COR-L47 (cell line): ENCODE data around the gene ACSL6.

Experiments
- DNase-seq: peaks from one replicate; lab custom pipeline; 2025; lab: John Stamatoyannopoulos, UW

ACSL6 gene, protein sequence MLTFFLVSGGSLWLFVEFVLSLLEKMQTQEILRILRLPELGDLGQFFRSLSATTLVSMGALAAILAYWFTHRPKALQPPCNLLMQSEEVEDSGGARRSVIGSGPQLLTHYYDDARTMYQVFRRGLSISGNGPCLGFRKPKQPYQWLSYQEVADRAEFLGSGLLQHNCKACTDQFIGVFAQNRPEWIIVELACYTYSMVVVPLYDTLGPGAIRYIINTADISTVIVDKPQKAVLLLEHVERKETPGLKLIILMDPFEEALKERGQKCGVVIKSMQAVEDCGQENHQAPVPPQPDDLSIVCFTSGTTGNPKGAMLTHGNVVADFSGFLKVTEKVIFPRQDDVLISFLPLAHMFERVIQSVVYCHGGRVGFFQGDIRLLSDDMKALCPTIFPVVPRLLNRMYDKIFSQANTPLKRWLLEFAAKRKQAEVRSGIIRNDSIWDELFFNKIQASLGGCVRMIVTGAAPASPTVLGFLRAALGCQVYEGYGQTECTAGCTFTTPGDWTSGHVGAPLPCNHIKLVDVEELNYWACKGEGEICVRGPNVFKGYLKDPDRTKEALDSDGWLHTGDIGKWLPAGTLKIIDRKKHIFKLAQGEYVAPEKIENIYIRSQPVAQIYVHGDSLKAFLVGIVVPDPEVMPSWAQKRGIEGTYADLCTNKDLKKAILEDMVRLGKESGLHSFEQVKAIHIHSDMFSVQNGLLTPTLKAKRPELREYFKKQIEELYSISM

DNA sequence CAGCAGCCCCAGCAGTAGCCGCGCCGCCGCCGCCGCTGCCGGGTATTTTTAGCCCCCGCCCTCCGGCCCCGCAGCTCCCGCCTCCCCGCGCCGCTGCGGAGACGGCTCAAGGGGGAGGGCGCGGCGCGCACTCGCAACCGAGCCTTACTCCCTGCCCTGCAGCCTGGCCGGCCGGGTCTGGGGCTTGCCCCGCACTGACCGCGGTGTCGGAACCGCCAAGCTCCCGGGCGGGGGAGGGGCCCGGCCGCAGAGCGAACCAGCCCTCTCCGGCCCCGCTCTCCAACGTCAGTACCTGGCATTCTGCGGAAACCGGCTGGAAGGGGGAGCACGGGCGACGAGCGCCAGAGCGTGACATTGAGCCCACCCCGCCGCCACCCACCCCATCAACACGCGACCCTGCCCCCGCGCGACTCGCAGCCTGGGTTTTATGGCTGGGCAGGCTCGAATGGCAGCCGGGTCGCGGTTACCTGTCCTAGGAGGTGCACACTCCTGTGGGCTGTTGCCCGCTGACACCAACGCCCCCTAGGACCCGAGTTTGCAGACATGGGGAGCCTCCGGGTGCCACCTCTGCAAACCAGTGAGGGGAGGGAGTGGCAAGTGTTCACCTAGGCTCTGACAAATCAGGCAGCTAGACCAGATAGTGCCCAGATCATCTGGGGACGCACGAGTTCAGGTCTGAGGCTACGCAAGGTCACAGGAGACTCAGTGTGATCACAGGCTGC is at the start of gene ACSL6:
Gene ACSL6 (minus strand): TSS at position 37 of the 722 bp plus-strand sequence. CDS start 105 bp downstream, outside the sequence.
- no peak for DNase-seq

DNA sequence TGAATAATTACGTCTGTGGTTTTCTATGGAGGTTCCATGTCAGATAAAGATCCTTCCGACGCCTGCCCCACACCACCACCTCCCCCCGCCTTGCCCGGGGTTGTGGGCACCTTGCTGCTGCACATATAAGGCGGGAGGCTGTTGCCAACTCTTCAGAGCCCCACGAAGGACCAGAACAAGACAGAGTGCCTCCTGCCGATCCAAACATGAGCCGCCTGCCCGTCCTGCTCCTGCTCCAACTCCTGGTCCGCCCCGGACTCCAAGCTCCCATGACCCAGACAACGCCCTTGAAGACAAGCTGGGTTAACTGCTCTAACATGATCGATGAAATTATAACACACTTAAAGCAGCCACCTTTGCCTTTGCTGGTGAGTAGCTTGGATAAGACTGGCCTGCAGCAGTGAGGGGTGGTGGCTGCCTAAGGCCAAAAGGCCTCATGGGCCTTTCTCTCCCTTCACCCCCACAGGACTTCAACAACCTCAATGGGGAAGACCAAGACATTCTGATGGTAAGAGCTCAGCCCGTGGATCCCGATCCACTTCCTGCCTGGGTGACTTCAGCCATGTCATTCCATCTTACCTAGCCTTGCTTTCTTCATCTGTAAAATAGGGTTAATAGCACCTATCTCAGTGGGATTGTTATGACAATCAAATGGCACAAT is 49.2 kb upstream of the ACSL6 start, which contains the start of gene IL3:
Gene IL3 (plus strand): TSS at position 155 of the 661 bp plus-strand sequence. CDS start 52 bp downstream, at position 207.
- DNase-seq: no peak

DNA sequence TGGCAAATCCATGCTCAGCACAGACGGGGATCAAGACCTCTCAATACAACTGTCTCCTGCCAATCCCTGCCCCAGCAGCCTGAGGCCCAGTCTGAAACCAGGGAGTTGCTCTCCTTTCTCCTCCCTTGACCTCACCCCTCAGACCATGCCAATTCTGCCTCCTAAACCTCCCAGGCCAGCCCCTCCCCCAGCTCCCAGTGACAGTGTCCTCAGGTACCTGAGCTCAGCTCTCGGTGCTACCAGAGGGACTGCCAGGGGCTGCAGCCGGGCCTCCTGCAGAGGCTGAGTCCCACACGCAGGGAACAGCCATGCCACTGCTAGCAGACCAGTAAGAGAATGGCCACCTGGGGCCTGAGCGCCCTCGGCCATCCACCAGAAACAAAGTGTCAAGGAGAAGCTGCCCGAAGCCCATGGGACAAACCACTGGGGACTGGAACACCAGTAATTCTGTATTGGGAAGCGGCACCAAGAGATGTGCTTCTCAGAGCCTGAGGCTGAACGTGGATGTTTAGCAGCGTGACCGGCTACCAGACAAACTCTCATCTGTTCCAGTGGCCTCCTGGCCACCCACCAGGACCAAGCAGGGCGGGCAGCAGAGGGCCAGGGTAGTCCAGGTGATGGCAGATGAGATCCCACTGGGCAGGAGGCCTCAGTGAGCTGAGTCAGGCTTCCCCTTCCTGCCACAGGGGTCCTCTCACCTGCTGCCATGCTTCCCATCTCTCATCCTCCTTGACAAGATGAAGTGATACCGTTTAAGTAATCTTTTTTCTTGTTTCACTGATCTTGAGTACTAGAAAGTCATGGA is 48.4 kb upstream of the ACSL6 start:
- no peak for DNase-seq

DNA sequence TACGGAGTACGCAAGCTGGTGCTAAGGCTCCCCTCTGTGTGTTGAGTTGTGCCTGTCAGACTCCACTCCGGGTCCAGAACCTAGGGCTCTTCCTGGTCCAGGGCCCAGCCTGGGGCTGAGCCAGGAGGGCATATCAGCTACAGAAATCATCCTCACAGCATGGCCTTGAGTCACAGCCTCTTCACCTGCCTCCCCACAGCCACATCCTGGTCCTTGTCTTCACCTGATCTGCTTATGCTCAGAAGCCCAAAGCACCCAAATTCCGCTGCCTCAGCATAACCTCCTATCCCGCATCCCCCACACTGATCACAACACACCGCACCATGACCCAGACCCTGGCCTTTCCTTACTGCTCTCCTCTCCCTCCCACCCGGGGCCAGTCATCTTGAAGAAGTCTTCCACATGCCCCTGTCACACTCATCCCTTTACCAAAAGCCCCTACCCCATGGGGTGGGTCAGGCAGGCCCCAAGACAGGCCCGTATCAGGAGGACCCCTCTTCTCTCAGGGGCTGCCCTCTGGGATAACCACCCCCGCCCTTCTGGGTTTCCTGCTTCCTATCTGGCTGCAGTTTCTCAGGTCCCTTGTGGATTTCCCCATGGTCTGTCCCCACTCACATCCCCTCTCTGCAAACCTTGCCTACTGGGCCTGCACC is 47.7 kb upstream of the ACSL6 start:
- DNase-seq: no peak

DNA sequence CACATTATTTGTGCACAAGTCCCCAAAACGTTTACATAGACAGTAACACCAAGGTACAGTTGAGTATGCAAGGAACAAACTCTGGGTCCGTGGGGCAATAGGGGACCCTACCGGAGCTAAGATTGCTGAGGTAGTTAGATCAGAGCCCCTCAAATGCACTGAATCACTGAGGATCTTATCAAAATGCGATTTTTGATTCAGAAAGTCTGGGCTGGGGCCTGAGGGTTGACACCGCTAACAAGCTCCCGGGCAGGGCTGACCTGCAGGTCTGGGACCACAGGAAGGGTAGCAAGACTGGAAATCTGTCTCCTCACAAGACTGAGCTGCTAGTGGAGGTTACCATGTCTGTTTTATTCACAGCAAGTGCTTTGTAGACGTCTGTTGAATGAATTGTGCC is 47.2 kb upstream of the ACSL6 start:
- DNase-seq: no peak

DNA sequence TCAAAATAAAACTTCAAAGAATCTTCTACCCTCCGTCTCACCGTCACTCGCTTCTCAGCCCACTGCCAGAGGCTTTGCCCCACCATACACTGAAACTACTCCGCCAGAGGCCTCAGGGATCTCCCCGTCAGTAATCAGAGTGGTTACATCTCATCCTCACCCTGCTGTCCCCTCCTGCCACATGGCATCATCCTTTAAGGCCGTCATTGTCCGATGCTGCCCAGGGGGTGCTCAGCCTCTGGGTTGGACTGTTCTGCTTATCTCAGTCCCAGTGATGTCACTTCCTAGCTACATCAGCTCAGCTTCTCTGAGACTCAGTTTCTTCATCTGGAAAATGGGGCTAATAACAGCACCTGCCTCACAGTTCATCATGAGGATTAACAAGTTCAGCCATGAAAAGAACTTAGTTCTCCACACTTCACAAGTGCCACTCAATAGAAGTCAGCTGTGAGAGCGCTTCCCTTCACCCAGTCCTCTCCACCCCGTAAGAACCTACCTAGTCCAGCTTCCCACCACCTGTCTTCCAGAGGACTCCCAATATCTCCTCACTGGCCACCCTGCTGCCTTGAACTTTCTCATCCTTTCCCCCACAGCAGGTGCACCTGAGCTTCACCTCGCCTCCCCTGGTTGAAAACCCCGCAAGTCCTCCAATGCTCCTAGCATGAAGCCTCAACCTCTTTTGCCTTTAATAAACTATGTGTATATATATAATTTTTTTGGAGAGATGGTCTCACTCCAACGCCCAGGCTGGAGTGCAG is 46.2 kb upstream of the ACSL6 start:
- DNase-seq: no peak

DNA sequence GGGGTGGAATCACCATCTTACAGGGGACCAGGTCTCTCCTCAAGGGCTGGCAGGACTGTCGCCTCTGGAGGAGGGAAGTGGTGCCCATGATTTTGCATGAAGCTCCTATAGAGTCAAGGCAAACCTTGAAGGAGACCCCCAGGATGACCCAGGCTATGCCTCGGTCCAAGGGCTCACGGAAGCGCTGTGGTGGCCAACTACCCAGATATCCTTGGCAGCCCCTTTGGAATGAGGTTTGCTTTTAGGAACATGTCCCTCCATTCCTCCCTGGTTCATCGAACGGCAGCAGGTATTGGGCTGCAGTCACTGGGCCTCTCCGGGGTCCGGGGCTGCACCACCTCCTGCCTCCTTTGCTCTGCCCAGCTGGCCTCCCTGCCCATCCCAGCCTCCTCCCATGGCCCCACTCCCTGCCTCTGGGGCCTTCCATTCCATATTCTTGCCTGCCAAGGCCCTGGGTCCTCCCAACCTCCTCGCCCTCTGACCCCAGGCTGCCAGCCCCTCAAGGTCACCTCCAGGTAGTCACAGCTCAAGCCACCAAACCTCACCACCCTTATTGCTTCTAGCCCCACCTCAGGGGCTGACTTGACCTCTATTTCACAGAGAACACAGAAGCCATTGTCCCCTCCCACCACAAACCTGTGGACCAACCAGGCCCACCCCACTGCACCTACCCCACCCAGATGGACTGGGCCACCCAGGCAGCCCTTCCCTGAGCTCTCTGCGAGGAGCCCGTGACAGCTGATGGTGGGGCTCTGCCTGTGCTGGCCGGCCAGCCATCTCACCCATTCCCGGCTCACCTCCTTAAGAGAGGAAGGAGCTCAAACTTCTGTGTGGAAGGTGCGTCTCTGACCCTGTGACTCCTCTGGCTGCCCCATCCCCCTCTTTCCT is 45.4 kb upstream of the ACSL6 start:
- no peak for DNase-seq

DNA sequence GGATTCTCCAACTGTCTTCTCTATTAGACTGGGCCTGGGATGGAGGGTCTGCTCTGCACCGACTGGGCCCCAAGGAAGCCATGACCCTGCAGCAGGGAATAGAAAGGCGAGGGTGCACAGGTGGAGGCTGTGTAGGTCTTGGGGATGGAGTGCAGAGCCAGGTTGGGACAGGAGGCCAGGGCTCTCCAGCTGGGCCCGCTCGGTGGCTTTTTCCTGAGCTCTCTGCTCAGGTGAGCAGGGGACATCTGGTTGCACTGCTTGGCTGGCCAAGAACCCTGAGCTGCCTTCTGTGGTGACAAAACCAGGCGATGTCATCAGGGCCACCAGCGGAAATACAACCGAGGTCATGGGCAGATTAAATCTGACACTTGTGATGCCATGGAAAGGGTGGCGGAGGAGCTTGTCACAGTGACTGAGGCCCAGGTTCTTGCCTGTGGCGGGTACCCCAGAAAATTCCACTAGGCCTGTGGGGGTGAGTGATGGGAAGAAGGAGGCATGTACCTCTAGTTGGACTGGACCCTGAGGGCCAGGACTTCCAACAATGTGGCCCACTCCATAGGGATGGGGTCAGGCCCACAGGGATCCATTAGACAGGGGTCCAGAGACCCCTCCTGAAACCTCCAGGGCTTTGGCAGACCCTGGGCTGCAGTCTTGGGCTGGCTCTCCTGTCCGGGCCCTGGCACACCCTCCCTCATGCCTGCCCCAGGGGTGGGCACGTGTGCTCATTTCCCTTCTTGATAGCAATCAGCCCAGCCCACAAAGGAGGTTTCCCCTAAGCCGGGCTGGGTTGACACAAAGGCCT is 44.6 kb upstream of the ACSL6 start:
- no peak for DNase-seq

DNA sequence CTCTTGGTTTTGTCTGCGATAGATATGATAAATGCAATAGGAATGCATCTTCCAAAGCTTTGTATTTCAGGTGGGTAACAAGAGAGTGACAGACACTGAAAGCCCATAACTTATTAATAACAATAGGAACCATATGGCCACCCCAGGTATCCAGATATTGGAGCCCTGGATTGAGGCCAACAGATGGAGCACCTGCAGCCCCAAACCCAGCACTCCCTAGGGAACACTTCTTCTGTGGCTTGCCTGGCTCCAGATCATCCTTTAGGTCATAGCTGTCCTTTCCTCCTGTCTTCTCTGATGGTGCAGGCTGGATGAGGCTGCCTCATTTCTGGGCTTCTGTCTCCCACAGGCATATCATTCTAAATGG is 44.0 kb upstream of the ACSL6 start:
- DNase-seq: no peak

DNA sequence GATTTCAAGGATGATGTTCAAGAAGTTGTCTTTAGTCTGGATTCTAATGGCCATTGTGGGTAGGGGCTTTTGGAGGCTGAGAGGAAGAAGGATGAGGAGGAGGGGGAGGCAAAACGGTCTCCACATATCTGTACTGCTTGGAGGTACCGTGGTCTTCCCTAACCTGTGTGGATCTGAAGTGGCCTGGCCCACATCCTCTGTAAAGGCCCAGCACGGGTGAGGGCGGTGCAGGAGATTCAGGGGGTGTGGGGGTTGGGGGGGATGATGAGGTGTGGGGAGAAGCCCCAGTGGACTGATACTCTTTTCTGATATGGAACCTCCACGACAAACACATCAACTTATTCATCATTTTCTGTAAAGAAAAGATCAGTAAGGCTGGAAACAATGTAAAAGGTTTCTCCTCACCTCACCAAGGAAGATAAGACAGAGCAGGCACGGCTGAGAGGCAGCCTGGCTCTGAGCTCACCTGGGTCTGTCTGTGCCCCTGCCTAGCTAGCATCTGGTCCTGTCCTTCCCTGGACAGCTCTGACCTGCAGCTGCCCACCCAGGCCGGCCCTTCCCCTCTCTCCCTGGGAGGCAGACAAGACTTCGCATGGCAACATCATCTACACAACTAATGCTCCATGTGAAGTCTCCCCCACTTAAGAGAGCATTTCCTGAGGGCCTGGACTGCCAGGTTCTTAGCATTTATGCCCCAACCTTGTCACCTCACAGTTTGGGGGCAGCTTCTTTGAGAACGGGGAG is 43.4 kb upstream of the ACSL6 start:
- no peak for DNase-seq

DNA sequence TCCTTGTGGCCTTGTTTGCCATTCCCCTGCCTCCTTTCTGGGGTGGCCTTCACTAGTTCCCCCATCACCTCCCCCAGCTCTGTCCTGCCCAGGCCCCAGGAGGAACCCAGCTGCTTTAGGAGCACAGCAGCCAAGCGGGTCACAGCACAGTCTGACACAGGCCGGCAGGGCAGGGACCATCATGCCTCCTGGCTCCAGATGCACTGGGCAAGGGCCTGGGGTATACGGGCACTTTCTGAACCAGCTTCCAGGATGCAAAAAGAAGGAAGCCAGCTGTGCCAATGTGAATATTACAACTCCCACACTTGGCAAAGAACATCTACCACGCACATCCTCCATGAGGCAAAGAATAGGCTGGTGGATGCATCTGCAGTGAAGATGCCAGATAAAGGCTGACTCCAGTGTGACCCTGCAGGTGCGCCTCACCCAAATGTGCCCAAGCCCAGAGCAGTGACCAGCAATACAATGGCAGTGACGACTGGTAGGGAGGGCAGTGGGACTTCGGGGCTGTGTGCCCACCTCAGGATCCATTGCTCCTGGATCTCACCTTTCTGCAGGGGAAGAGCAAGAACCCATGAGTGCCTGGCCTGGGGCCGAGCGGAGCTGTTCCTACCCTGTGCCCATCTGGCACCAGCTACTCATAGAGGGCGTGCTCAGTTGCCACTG is 42.7 kb upstream of the ACSL6 start:
- no peak for DNase-seq

DNA sequence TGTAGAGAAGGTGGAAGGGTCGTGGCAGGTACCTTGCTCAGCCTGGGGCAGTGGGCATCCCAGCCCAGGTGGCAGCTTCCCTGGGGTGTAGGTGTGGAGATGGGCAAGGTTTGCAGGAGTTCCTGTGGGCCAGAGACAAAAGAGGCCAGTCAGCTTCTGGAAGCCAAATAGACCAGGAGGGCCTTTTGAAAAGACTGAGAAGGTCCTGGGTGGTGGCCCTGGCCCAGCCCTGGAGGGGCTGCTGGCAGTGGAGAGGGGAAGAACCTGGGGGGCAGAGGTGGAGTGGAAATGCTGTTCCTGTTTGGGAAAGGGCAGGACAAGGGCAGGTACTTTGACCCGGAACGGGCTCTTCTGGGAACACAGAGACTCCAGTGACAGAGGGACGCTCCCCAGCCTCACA is 42.0 kb upstream of the ACSL6 start:
- no peak for DNase-seq

DNA sequence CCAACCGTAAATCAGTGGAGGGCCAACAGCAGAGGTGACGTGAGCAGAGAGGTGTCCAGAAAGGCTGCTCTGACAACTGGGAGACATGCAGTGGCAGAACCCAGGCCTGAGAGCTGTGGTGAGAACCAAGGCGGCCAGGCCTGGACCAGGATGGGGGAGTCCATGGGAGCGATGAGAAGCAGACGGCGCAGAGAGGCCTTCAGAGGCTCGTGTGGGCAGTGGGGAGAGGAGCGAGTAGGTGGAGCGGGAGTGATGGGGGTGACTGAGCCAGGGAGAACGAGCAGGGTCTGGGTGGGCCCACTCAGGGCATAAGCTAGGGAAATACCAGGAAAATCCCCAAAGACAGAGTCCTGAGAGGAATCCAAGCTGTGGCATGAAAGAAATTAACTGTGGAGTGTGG is 41.1 kb upstream of the ACSL6 start:
- no peak for DNase-seq

DNA sequence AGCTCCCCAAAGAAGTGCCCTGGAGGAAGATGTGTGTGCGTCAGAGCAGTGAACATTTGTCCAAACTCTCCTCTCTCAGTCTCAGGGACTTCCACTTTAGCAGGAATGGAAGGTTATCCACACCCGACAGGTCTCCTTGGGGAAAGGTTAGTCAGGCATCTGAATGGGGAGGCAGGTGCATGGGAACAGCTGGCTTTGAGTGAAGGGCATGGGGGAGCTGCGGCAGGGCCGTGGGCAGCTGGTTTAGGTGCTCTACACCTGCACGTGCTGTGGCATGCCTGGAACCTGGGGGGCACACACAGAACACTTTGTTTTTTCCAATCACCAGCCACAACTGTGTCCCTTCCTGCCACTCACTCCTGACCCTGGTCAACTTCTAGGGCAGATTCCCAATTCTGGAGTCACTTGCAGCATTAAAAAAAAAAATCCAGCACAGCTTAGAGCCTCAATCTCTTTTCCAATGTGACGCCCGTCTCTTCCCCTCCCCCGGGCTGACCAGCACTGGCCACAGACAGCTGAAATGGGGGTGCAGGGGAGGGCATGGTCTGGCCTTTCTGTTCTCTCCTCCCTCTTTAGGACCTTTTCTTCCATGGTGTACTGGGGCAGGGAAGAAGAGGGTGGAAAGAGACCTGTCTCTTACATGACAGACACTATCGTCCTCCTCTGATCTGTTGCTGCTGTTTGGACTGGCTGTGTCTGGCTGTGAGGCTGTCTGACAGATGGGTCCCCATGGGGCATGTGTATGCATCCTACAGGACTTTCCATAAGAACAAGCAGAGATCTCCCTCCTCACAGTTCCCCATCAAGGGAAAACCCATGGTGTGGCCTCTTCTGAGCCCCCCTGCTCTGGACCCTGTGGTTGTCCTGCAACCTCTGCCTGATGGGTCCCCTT is 39.4 kb upstream of the ACSL6 start:
- DNase-seq: no peak

DNA sequence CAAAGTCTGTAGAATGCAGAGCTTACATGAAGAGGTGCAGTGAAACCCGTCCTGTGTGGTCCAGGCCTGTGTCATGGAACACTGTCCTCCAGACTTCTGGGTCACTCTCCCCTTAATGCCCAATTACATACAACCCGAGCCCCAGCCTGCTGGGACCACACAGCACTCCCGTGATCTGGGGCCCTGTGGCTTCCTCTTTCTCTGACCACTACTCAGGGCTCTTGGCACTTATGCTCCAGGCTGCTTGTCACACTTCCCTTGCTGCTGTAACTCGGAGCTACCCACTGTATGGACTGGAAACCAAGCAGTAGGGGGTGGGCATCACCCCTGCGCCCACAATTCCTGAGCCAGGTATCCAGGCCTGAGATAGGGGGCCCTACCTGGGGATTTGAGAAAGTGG is 38.7 kb upstream of the ACSL6 start:
- DNase-seq: no peak

DNA sequence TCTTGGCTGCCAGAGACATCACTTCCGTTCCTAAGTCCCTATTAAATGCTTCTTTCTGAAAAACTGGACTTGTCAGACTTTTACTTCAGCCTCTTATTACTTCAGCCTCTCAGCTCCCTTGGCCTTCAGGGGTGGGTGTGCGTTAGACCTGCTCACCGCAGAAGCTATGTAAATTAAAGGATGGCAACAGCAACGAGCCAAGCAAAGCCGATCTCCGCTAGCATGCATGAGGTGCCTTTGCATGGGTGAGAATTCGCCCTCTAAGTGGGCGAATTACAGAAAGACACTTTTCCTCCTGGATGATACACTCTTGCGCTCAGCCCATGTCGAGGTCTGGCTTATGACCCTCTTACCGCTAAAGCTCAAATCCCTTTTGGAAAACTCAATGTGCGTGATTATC is 38.1 kb upstream of the ACSL6 start:
- DNase-seq: no peak
